K562 (cell line): ENCODE measurements around the gene PITPNM1. TPM values are rescaled to one million over a fixed set of nuclear protein-coding genes. Genes with fewer than 3 reads are reported as not detected.

ENCODE experiments used
- ATF1 ChIP-seq, 2 experiments: fragments of 450-650 bp in 1 of 2; IDR thresholded peaks; 2 replicates each; pipeline ENCODE4 v1.6.1; 2016; ENCODE audit warnings: missing compliant biosample characterization in 1 of 2, missing genetic modification characterization in 1 of 2
- DEAF1 ChIP-seq: fragments of 450-650 bp; formaldehyde crosslinking; IDR thresholded peaks from 2 replicates; pipeline ENCODE4 v1.4.0; 2020; ENCODE audit warnings: mild to moderate bottlenecking, moderate library complexity
- FOXP1 ChIP-seq: sonication (generic); formaldehyde crosslinking; IDR thresholded peaks from 2 replicates; pipeline ENCODE4 v1.8.0; 2022; ENCODE audit warnings: mild to moderate bottlenecking, missing genetic modification reagents
- HCFC1 ChIP-seq: IDR thresholded peaks from 2 replicates; pipeline ENCODE4 v1.6.1; 2012; ENCODE audit warnings: low read depth, low read length, improper control_type of control experiment
- HEY1 ChIP-seq: fragments of 250-450 bp; sonication (Bioruptor Pico); IDR thresholded peaks from 2 replicates; pipeline ENCODE4 v1.5.0; 2020; ENCODE audit warnings: mild to moderate bottlenecking, moderate library complexity, borderline replicate concordance
- KAT7 ChIP-seq: sonication (generic); formaldehyde crosslinking; IDR thresholded peaks from 2 replicates; pipeline ENCODE4 v1.8.0; 2022; ENCODE audit warnings: missing genetic modification reagents, mild to moderate bottlenecking, borderline replicate concordance
- MXI1 ChIP-seq: IDR thresholded peaks from 2 replicates; pipeline ENCODE4 v1.6.1; 2011; ENCODE audit warnings: low read depth, mild to moderate bottlenecking, improper control_type of control experiment, low read length
- PML ChIP-seq: IDR thresholded peaks from 2 replicates; pipeline ENCODE4 v1.6.1; 2012; ENCODE audit warnings: low read length, inconsistent platforms
- SAP30 ChIP-seq: fragments of 200-600 bp; sonication (generic); IDR thresholded peaks from 2 replicates; pipeline ENCODE4 v1.6.1; 2012; ENCODE audit warnings: borderline replicate concordance, low read depth, mild to moderate bottlenecking, moderate library complexity, low read length, control low read depth, inconsistent platforms; ENCODE audit not compliant: insufficient read depth, poor library complexity, severe bottlenecking
- SIN3A ChIP-seq, 2 experiments: fragments of 150-350 bp in 1 of 2; IDR thresholded peaks; 2 replicates each; pipeline ENCODE4 v1.6.1; 2011 to 2016; ENCODE audit warnings: borderline replicate concordance in 2 of 2, low read depth in 2 of 2, low read length in 2 of 2, mild to moderate bottlenecking in 2 of 2, moderate library complexity in 2 of 2; ENCODE audit not compliant: control insufficient read depth in 1 of 2
- SMARCB1 ChIP-seq: IDR thresholded peaks from 2 replicates; pipeline ENCODE4 v1.6.1; 2011; ENCODE audit warnings: improper control_type of control experiment, low read depth; ENCODE audit not compliant: insufficient read length
- SMC3 ChIP-seq: conservative IDR thresholded peaks from 2 replicates; pipeline ENCODE4 v1.6.1; 2011; ENCODE audit warnings: low read depth, low read length, improper control_type of control experiment; ENCODE audit not compliant: insufficient read depth
- ZBTB7A ChIP-seq: IDR thresholded peaks from 2 replicates; pipeline ENCODE4 v1.6.1; 2011; ENCODE audit warnings: low read depth, mild to moderate bottlenecking, low read length, moderate library complexity, borderline replicate concordance; ENCODE audit not compliant: control insufficient read depth
- polyA plus RNA-seq, 8 experiments: library from polyadenylated mRNA; depleted of rRNA in 4 of 8; stranded (reverse) in 5 of 8; unstranded in 3 of 8; fragments of >200 nt; fragmentation: Nextera tagmentation in 2 of 8; fragmentation: Illumina TruSeq in 1 of 8; extraction: Ambion mirVana in 2 of 8; extraction: Trizol in 1 of 8; gene quantifications; 2 replicates each; pipeline versions ENCODE4 v1.2.1 to v1.2.3, GENCODE V29; 2011 to 2014; ENCODE audit warnings: inconsistent platforms in 1 of 8, missing spikeins in 1 of 8
- total RNA-seq, 7 experiments: library from RNA; depleted of rRNA in 6 of 7; stranded (reverse); fragments of >200 nt in 6 of 7; fragmentation: Illumina TruSeq in 2 of 7; extraction: Trizol in 2 of 7; gene quantifications; 2 replicates each; pipeline versions ENCODE4 v1.2.1 to v1.2.3, GENCODE V29; 2011 to 2021; ENCODE audit warnings: low replicate concordance in 1 of 7
- TF ChIP-seq, protein P1 (sequence below), 2 experiments: fragments of 450-650 bp; conservative IDR thresholded peaks; 2 replicates each; pipeline ENCODE4 v1.6.1; 2017; ENCODE audit warnings: mild to moderate bottlenecking in 2 of 2, moderate library complexity in 2 of 2
- TF ChIP-seq, protein P2 (sequence below), 3 experiments: IDR thresholded peaks in 2 of 3; conservative IDR thresholded peaks in 1 of 3; 2 replicates each; pipeline ENCODE4 v1.5.1; 2011 to 2012; ENCODE audit warnings: low read length in 3 of 3, mild to moderate bottlenecking in 3 of 3, control low read depth in 2 of 3, improper control_type of control experiment in 1 of 3, inconsistent platforms in 1 of 3, low read depth in 1 of 3, mixed read lengths in 1 of 3, moderate library complexity in 1 of 3; ENCODE audit not compliant: insufficient read depth in 2 of 3
- TF ChIP-seq, protein P3 (sequence below): fragments of 250-450 bp; sonication (Bioruptor Pico); IDR thresholded peaks from 2 replicates; pipeline ENCODE4 v1.4.0; 2020; ENCODE audit warnings: mild to moderate bottlenecking
- TF ChIP-seq, protein P4 (sequence below): sonication (generic); formaldehyde crosslinking; IDR thresholded peaks from 2 replicates; pipeline ENCODE4 v1.9.0; 2022; ENCODE audit warnings: mild to moderate bottlenecking, missing genetic modification reagents

The PITPNM1 gene
- total and polyA plus RNA-seq, 9 of the 15 experiments (the other 6 are each of a cell fraction or from before 2014, with no cell fraction given) = 0.11 to 53.7 (median 16.0) TPM

GRCh38 chr11:67468759-67469507, 36.2 kb downstream of the PITPNM1 start, which contains the start of gene TMEM134 (continued):
- TF ChIP-seq MXI1 (0 out of 2 replicates have a peak, but pooled peaks have one; percentile 20), SMARCB1 (no peak), HCFC1 (peak; percentile 68), FOXP1 (CRISPR knock-in tag) (peak; percentile 42; the same call in 1 of the 2 replicates), SIN3A (IDR thresholded peaks at IDR 0.05; ENCODE audit: borderline replicate concordance in 2 of 2, control insufficient read depth in 1 of 2, low read depth in 2 of 2, low read length in 2 of 2) (peak in 1 of 2 experiments; percentile 37; a peak in 2 of 4 replicates), SMC3 (peak; percentile 41; the same call in 1 of the 2 replicates), DEAF1 (CRISPR knock-in tag) (peak; percentile 32; the same call in 1 of the 2 replicates), KAT7 (peak; percentile 46; the same call in 1 of the 2 replicates), HEY1 (CRISPR knock-in tag) (no peak), ZBTB7A (peak; percentile 98), SAP30 (peak; percentile 57), PML (peak; percentile 73; the same call in 1 of the 2 replicates), ATF1 (CRISPR knock-in tag; IDR thresholded peaks at IDR 0.05) (peak; percentile 43; the same call in 1 of the 2 replicates), ATF1 (tag; IDR thresholded peaks at IDR 0.05) (peak; percentile 84)
- TF ChIP-seq, protein P1, sequence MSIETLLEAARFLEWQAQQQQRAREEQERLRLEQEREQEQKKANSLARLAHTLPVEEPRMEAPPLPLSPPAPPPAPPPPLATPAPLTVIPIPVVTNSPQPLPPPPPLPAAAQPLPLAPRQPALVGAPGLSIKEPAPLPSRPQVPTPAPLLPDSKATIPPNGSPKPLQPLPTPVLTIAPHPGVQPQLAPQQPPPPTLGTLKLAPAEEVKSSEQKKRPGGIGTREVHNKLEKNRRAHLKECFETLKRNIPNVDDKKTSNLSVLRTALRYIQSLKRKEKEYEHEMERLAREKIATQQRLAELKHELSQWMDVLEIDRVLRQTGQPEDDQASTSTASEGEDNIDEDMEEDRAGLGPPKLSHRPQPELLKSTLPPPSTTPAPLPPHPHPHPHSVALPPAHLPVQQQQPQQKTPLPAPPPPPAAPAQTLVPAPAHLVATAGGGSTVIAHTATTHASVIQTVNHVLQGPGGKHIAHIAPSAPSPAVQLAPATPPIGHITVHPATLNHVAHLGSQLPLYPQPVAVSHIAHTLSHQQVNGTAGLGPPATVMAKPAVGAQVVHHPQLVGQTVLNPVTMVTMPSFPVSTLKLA (conservative IDR thresholded peaks at IDR 0.05) = peak; percentile 70 to 80; a peak in 3 of 4 replicates
- TF ChIP-seq, protein P2, sequence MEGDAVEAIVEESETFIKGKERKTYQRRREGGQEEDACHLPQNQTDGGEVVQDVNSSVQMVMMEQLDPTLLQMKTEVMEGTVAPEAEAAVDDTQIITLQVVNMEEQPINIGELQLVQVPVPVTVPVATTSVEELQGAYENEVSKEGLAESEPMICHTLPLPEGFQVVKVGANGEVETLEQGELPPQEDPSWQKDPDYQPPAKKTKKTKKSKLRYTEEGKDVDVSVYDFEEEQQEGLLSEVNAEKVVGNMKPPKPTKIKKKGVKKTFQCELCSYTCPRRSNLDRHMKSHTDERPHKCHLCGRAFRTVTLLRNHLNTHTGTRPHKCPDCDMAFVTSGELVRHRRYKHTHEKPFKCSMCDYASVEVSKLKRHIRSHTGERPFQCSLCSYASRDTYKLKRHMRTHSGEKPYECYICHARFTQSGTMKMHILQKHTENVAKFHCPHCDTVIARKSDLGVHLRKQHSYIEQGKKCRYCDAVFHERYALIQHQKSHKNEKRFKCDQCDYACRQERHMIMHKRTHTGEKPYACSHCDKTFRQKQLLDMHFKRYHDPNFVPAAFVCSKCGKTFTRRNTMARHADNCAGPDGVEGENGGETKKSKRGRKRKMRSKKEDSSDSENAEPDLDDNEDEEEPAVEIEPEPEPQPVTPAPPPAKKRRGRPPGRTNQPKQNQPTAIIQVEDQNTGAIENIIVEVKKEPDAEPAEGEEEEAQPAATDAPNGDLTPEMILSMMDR (IDR thresholded peaks at IDR 0.05 in 2 of 3, conservative IDR thresholded peaks at IDR 0.05 in 1 of 3; ENCODE audit: insufficient read depth in 2 of 3, low read depth in 1 of 3, low read length in 3 of 3) = peak; percentile 60 to 84 (median 75)
- TF ChIP-seq, protein P3, sequence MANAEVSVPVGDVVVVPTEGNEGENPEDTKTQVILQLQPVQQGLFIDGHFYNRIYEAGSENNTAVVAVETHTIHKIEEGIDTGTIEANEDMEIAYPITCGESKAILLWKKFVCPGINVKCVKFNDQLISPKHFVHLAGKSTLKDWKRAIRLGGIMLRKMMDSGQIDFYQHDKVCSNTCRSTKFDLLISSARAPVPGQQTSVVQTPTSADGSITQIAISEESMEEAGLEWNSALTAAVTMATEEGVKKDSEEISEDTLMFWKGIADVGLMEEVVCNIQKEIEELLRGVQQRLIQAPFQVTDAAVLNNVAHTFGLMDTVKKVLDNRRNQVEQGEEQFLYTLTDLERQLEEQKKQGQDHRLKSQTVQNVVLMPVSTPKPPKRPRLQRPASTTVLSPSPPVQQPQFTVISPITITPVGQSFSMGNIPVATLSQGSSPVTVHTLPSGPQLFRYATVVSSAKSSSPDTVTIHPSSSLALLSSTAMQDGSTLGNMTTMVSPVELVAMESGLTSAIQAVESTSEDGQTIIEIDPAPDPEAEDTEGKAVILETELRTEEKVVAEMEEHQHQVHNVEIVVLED (CRISPR knock-in tag) = 0 out of 2 replicates have a peak, but pooled peaks have one; percentile 13
- TF ChIP-seq, protein P4, sequence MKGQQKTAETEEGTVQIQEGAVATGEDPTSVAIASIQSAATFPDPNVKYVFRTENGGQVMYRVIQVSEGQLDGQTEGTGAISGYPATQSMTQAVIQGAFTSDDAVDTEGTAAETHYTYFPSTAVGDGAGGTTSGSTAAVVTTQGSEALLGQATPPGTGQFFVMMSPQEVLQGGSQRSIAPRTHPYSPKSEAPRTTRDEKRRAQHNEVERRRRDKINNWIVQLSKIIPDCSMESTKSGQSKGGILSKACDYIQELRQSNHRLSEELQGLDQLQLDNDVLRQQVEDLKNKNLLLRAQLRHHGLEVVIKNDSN = peak; percentile 66
